RWPE2 (cell line): ENCODE results near the gene CLEC18A.
A peak's percentile ranks its signal among the peaks of the same experiment; 100 is the strongest.

Experiments used
- ATAC-seq: fragments of 200-7000 bp; cut with Tn5 transposase; 3 replicates; pipeline ENCODE4 v1.9.1; 2021; ENCODE audit warnings: low read depth
- DNase-seq: peaks from one replicate; pipeline ENCODE4 v3.0.0-alpha.2; 2020; ENCODE audit warnings: low spot score
- H3K27ac ChIP-seq: fragments of 450-650 bp; 2 replicates; pipeline ENCODE4 v1.5.1; 2017; ENCODE audit warnings: mild to moderate bottlenecking; ENCODE audit not compliant: poor library complexity, severe bottlenecking
- H3K27me3 ChIP-seq: fragments of 250-450 bp; sonication (Bioruptor Pico); 2 replicates; pipeline ENCODE4 v1.5.1; 2021; ENCODE audit warnings: mild to moderate bottlenecking, moderate library complexity; ENCODE audit not compliant: insufficient read depth, poor library complexity, severe bottlenecking
- H3K36me3 ChIP-seq: fragments of 250-450 bp; sonication (Bioruptor Pico); 2 replicates; pipeline ENCODE4 v1.5.1; 2020; ENCODE audit warnings: low read depth, mild to moderate bottlenecking, moderate library complexity
- H3K4me1 ChIP-seq: fragments of 250-450 bp; sonication (Bioruptor Pico); 2 replicates; pipeline ENCODE4 v1.5.1; 2021; ENCODE audit warnings: mild to moderate bottlenecking, moderate library complexity; ENCODE audit not compliant: insufficient read depth, poor library complexity, severe bottlenecking
- H3K4me3 ChIP-seq: fragments of 250-450 bp; sonication (Bioruptor Pico); 2 replicates; pipeline ENCODE4 v1.5.1; 2021; ENCODE audit warnings: mild to moderate bottlenecking, moderate library complexity; ENCODE audit not compliant: severe bottlenecking
- H3K9me3 ChIP-seq: fragments of 250-450 bp; sonication (Bioruptor Pico); 2 replicates; pipeline ENCODE4 v1.5.1; 2021; ENCODE audit warnings: mild to moderate bottlenecking, moderate library complexity; ENCODE audit not compliant: severe bottlenecking
- TF ChIP-seq, protein P1 (sequence below): fragments of 450-650 bp; IDR thresholded peaks from one replicate; pipeline ENCODE4 v1.5.1; 2017; ENCODE audit warnings: mild to moderate bottlenecking, moderate library complexity; ENCODE audit not compliant: poor library complexity, severe bottlenecking

The CLEC18A gene

DNA sequence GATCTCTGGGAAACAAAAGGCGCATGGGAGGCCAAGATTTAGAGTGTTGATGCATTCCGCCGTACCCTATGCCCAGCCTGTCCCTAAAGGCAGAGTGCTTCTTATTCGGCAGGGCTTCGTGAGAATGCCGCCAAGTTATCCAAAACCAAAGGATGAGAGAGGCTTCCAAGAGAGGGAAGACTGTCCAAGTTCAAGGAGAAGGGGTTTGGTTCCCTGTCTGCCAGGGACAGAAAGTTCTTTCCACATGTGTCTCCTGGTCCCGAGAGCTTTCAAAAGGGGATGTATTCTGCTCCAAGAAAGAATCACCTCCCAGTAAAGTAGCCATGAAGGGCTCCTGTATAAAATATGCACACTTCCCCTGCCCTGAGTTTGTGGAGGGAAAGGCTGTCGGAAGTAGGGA, 42.1 kb upstream of the CLEC18A start:
- Histone ChIP-seq H3K9me3 (no peaks in the 10 kb centered on the region), H3K4me3 (no peak overlapping the region), H3K4me1 (no peaks in the 10 kb centered on the region), H3K27me3 (no peaks in the 10 kb centered on the region), H3K27ac (no peak overlapping the region), H3K36me3 (peaks cover 12% of the 10 kb centered on the region; the same call in 1 of the 2 replicates)
- TF ChIP-seq, protein P1, sequence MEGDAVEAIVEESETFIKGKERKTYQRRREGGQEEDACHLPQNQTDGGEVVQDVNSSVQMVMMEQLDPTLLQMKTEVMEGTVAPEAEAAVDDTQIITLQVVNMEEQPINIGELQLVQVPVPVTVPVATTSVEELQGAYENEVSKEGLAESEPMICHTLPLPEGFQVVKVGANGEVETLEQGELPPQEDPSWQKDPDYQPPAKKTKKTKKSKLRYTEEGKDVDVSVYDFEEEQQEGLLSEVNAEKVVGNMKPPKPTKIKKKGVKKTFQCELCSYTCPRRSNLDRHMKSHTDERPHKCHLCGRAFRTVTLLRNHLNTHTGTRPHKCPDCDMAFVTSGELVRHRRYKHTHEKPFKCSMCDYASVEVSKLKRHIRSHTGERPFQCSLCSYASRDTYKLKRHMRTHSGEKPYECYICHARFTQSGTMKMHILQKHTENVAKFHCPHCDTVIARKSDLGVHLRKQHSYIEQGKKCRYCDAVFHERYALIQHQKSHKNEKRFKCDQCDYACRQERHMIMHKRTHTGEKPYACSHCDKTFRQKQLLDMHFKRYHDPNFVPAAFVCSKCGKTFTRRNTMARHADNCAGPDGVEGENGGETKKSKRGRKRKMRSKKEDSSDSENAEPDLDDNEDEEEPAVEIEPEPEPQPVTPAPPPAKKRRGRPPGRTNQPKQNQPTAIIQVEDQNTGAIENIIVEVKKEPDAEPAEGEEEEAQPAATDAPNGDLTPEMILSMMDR: no peak
- DNase-seq (no peak), ATAC-seq (no peak)

DNA sequence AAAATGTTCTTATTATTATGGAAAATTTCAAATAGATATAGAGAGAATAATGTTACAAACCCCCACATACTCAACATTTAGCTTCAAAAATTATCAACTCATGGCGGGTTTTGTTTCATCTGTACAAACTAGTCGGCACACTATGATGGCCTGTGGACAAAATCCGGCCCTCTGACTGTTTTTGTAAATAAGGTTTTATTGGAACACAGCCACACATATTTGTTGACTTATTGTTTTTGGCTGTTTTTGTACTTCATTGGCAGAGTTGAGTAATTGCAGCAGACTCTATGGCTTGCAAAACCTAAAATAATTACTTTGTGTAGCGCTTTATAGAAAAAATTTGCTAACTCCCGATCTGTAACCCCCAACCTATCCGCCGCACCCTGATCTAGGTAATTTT, 41.4 kb upstream of the CLEC18A start:
- H3K4me3 ChIP-seq: no peak overlapping the region
- no peak overlapping the region for H3K27ac ChIP-seq
- no peaks in the 10 kb centered on the region for H3K4me1 ChIP-seq
- H3K9me3 ChIP-seq: no peaks in the 10 kb centered on the region
- no peak for ATAC-seq
- peaks cover 12% of the 10 kb centered on the region; the same call in 1 of the 2 replicates for H3K36me3 ChIP-seq
- DNase-seq: no peak
- no peaks in the 10 kb centered on the region for H3K27me3 ChIP-seq
- TF ChIP-seq, protein P1: no peak

DNA sequence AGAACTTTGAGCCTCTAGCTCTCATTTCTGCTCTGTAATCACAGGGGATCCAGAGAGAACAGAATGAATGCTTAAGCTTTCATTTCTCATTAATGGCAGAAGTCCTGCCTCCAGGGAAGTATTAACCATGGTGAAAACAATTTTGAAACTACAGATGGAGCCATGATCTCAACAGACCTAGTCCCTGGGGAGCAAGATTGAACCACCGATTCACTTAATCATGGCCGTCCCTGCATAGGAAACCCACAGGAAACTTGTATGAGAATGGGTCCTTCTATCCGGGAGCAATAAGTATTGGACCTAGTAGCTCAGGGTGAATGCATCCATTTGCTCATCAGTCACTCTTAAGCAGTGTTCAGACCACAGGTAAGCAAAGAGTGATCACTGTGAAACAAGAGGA, 40.2 kb upstream of the CLEC18A start:
- no peak overlapping the region for H3K27ac ChIP-seq
- H3K36me3 ChIP-seq: peaks cover 12% of the 10 kb centered on the region; the same call in 1 of the 2 replicates
- no peak overlapping the region for H3K4me3 ChIP-seq
- no peak for ATAC-seq
- no peaks in the 10 kb centered on the region for H3K27me3 ChIP-seq
- no peaks in the 10 kb centered on the region for H3K4me1 ChIP-seq
- H3K9me3 ChIP-seq: no peaks in the 10 kb centered on the region
- DNase-seq: no peak
- TF ChIP-seq, protein P1: no peak

DNA sequence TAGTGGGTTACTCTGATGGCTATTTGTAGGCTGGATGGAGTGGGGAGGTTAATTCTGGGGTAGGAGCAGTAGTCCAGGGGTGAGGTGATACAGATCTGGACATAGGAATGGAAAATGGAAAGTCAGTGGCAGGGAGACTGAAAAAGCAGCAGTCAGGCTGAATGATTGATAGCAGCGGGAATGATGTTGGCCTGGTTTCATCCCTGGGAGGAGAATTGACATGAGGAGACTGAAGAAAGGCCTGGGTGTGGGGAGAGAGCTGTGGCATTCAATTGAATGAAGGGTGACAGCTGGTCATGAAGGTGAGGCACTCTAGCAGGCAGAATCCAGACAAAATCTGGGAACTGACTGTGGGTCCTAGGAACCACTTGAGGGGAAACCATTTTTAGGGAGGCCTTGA, 34.7 kb upstream of the CLEC18A start:
- Histone ChIP-seq H3K4me3 (no peak overlapping the region), H3K9me3 (no peaks in the 10 kb centered on the region), H3K27me3 (no peaks in the 10 kb centered on the region), H3K4me1 (peaks cover 11% of the 10 kb centered on the region), H3K27ac (no peak overlapping the region), H3K36me3 (no peaks in the 10 kb centered on the region)
- no peak for ATAC-seq
- TF ChIP-seq, protein P1: no peak
- DNase-seq: no peak

DNA sequence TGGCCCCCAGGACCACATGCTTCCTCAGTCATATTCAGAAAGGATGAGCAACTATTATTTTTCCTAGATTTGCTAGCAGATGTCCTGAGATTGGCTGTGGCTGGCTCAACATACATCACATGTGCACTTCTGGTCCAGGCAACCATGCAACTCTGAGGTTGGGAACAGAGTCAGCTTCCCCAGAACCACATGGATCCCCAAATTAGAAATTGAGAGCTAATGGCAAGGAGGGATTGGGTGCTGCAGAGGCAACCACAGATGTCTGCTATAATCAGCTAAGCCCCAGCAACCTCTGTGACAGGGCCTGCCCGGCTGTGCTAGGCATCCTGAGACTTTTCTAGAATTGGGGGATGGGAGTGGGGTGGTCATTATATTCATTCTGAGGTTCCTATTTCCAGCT, 33.8 kb upstream of the CLEC18A start:
- no peak for DNase-seq
- H3K4me3 ChIP-seq: no peak overlapping the region

More for the DNA sequence above, 33.8 kb upstream of the CLEC18A start:
- peaks cover 11% of the 10 kb centered on the region for H3K4me1 ChIP-seq
- H3K9me3 ChIP-seq: no peaks in the 10 kb centered on the region
- no peaks in the 10 kb centered on the region for H3K27me3 ChIP-seq
- ATAC-seq: no peak
- H3K27ac ChIP-seq: peak overlapping the region; percentile 72
- TF ChIP-seq, protein P1: no peak
- H3K36me3 ChIP-seq: no peaks in the 10 kb centered on the region
